ENCODE data around the gene MLC1.

Gene MLC1

GRCh38 chr22:50027639-50028537 lies 57.3 kb downstream of the MLC1 start:
- Histone ChIP-seq H3K27me3 (ENCODE audit: control insufficient read depth in 1 of 2, insufficient read depth in 2 of 2, low read length in 2 of 2) (peaks cover 0 to 41% of the 10 kb centered on the region in 2 donors), H3K9ac (ENCODE audit: low read length) (no peak overlapping the region), H3K9me3 (ENCODE audit: low read length) (no peaks in the 10 kb centered on the region), H3K27ac (ENCODE audit: low read depth, low read length) (no peak overlapping the region), H3K4me1 (ENCODE audit: insufficient read depth, low read length) (no peaks in the 10 kb centered on the region), H3K4me3 (ENCODE audit: low read depth in 1 of 2, low read length in 2 of 2) (no peak overlapping the region), H3K36me3 (ENCODE audit: insufficient read depth, low read length) (no peaks in the 10 kb centered on the region)

GRCh38 chr22:50025993-50026392 lies 59.2 kb downstream of the MLC1 start:
- Histone ChIP-seq H3K27ac (ENCODE audit: low read depth, low read length) (no peak overlapping the region), H3K27me3 (ENCODE audit: control insufficient read depth in 1 of 2, insufficient read depth in 2 of 2, low read length in 2 of 2) (peaks cover 0 to 31% of the 10 kb centered on the region in 2 donors)

GRCh38 chr22:50022171-50022819 lies 62.9 kb downstream of the MLC1 start:
- no peak overlapping the region for H3K27ac ChIP-seq (ENCODE audit: low read depth, low read length)
- no peaks in the 10 kb centered on the region for H3K36me3 ChIP-seq (ENCODE audit: insufficient read depth, low read length)
- H3K27me3 ChIP-seq (ENCODE audit: control insufficient read depth in 1 of 2, insufficient read depth in 2 of 2, low read length in 2 of 2) = peaks cover 0 to 13% of the 10 kb centered on the region in 2 donors
- H3K4me3 ChIP-seq (ENCODE audit: low read depth in 1 of 2, low read length in 2 of 2) = no peak overlapping the region
- no peaks in the 10 kb centered on the region for H3K4me1 ChIP-seq (ENCODE audit: insufficient read depth, low read length)
- H3K9me3 ChIP-seq (ENCODE audit: low read length) = no peaks in the 10 kb centered on the region
- H3K9ac ChIP-seq (ENCODE audit: low read length) = no peak overlapping the region

More at GRCh38 chr22:50025993-50026392, 59.2 kb downstream of the MLC1 start:
- Histone ChIP-seq H3K9ac (ENCODE audit: low read length) (no peak overlapping the region), H3K4me3 (ENCODE audit: low read depth in 1 of 2, low read length in 2 of 2) (no peak overlapping the region), H3K36me3 (ENCODE audit: insufficient read depth, low read length) (no peaks in the 10 kb centered on the region), H3K9me3 (ENCODE audit: low read length) (no peaks in the 10 kb centered on the region), H3K4me1 (ENCODE audit: insufficient read depth, low read length) (no peaks in the 10 kb centered on the region)

- no peaks in the 10 kb centered on the region for H3K9me3 ChIP-seq (ENCODE audit: low read length)
- no peak overlapping the region for H3K9ac ChIP-seq (ENCODE audit: low read length)
- no peaks in the 10 kb centered on the region for H3K4me1 ChIP-seq (ENCODE audit: insufficient read depth, low read length)
- no peak overlapping the region for H3K27ac ChIP-seq (ENCODE audit: low read depth, low read length)
- no peaks in the 10 kb centered on the region for H3K36me3 ChIP-seq (ENCODE audit: insufficient read depth, low read length)
- peaks cover 0 to 23% of the 10 kb centered on the region in 2 donors for H3K27me3 ChIP-seq (ENCODE audit: control insufficient read depth in 1 of 2, insufficient read depth in 2 of 2, low read length in 2 of 2)
- no peak overlapping the region for H3K4me3 ChIP-seq (ENCODE audit: low read depth in 1 of 2, low read length in 2 of 2)
Measured at GRCh38 chr22:50020606-50021005, 64.6 kb downstream of the MLC1 start.

- Histone ChIP-seq H3K4me1 (ENCODE audit: insufficient read depth, low read length) (no peaks in the 10 kb centered on the region), H3K27ac (ENCODE audit: low read depth, low read length) (no peak overlapping the region), H3K27me3 (ENCODE audit: control insufficient read depth in 1 of 2, insufficient read depth in 2 of 2, low read length in 2 of 2) (peaks cover 0 to 30% of the 10 kb centered on the region in 2 donors), H3K4me3 (ENCODE audit: low read depth in 1 of 2, low read length in 2 of 2) (no peak overlapping the region), H3K36me3 (ENCODE audit: insufficient read depth, low read length) (no peaks in the 10 kb centered on the region), H3K9ac (ENCODE audit: low read length) (no peak overlapping the region), H3K9me3 (ENCODE audit: low read length) (no peaks in the 10 kb centered on the region)
Measured at GRCh38 chr22:50019316-50019715, 65.9 kb downstream of the MLC1 start.

- H3K27me3 ChIP-seq (ENCODE audit: control insufficient read depth in 1 of 2, insufficient read depth in 2 of 2, low read length in 2 of 2) = peaks cover 0 to 36% of the 10 kb centered on the region in 2 donors
- no peak overlapping the region for H3K4me3 ChIP-seq (ENCODE audit: low read depth in 1 of 2, low read length in 2 of 2)
- H3K36me3 ChIP-seq (ENCODE audit: insufficient read depth, low read length) = no peaks in the 10 kb centered on the region
- H3K9me3 ChIP-seq (ENCODE audit: low read length) = no peaks in the 10 kb centered on the region
- no peak overlapping the region for H3K27ac ChIP-seq (ENCODE audit: low read depth, low read length)
- no peaks in the 10 kb centered on the region for H3K4me1 ChIP-seq (ENCODE audit: insufficient read depth, low read length)
- no peak overlapping the region for H3K9ac ChIP-seq (ENCODE audit: low read length)
Measured at GRCh38 chr22:50018608-50019285, 66.5 kb downstream of the MLC1 start.

GRCh38 chr22:50017701-50018224 lies 67.5 kb downstream of the MLC1 start:
- H3K27ac ChIP-seq (ENCODE audit: low read depth, low read length) = no peak overlapping the region
- peaks cover 0 to 46% of the 10 kb centered on the region in 2 donors for H3K27me3 ChIP-seq (ENCODE audit: control insufficient read depth in 1 of 2, insufficient read depth in 2 of 2, low read length in 2 of 2)

GRCh38 chr22:50016988-50017700 lies 68.1 kb downstream of the MLC1 start:
- no peak overlapping the region for H3K27ac ChIP-seq (ENCODE audit: low read depth, low read length)
- H3K9ac ChIP-seq (ENCODE audit: low read length) = no peak overlapping the region
- H3K27me3 ChIP-seq (ENCODE audit: control insufficient read depth in 1 of 2, insufficient read depth in 2 of 2, low read length in 2 of 2) = peaks cover 2 to 52% of the 10 kb centered on the region in 2 donors
- no peaks in the 10 kb centered on the region for H3K36me3 ChIP-seq (ENCODE audit: insufficient read depth, low read length)
- H3K4me1 ChIP-seq (ENCODE audit: insufficient read depth, low read length) = no peaks in the 10 kb centered on the region
- no peaks in the 10 kb centered on the region for H3K9me3 ChIP-seq (ENCODE audit: low read length)
- H3K4me3 ChIP-seq (ENCODE audit: low read depth in 1 of 2, low read length in 2 of 2) = no peak overlapping the region

More at GRCh38 chr22:50017701-50018224, 67.5 kb downstream of the MLC1 start:
- Histone ChIP-seq H3K4me1 (ENCODE audit: insufficient read depth, low read length) (no peaks in the 10 kb centered on the region), H3K36me3 (ENCODE audit: insufficient read depth, low read length) (no peaks in the 10 kb centered on the region), H3K9me3 (ENCODE audit: low read length) (no peaks in the 10 kb centered on the region), H3K9ac (ENCODE audit: low read length) (no peak overlapping the region), H3K4me3 (ENCODE audit: low read depth in 1 of 2, low read length in 2 of 2) (no peak overlapping the region)

GRCh38 chr22:50016308-50016987 lies 68.8 kb downstream of the MLC1 start:
- Histone ChIP-seq H3K27ac (ENCODE audit: low read depth, low read length) (no peak overlapping the region), H3K36me3 (ENCODE audit: insufficient read depth, low read length) (no peaks in the 10 kb centered on the region), H3K9ac (ENCODE audit: low read length) (no peak overlapping the region), H3K4me1 (ENCODE audit: insufficient read depth, low read length) (no peaks in the 10 kb centered on the region), H3K27me3 (ENCODE audit: control insufficient read depth in 1 of 2, insufficient read depth in 2 of 2, low read length in 2 of 2) (peaks cover 3 to 59% of the 10 kb centered on the region in 2 donors), H3K9me3 (ENCODE audit: low read length) (no peaks in the 10 kb centered on the region), H3K4me3 (ENCODE audit: low read depth in 1 of 2, low read length in 2 of 2) (no peak overlapping the region)

GRCh38 chr22:50015451-50016307 lies 69.5 kb downstream of the MLC1 start:
- Histone ChIP-seq H3K27ac (ENCODE audit: low read depth, low read length) (no peak overlapping the region), H3K36me3 (ENCODE audit: insufficient read depth, low read length) (no peaks in the 10 kb centered on the region), H3K4me3 (ENCODE audit: low read depth in 1 of 2, low read length in 2 of 2) (no peak overlapping the region), H3K4me1 (ENCODE audit: insufficient read depth, low read length) (no peaks in the 10 kb centered on the region), H3K9ac (ENCODE audit: low read length) (no peak overlapping the region), H3K27me3 (ENCODE audit: control insufficient read depth in 1 of 2, insufficient read depth in 2 of 2, low read length in 2 of 2) (peaks cover 8 to 66% of the 10 kb centered on the region in 2 donors), H3K9me3 (ENCODE audit: low read length) (no peaks in the 10 kb centered on the region)
